Right lobe of liver (tissue), 4 donors: ENCODE data around the gene CD83.

ENCODE experiments used
- POLR2A ChIP-seq: fragments of 450-650 bp; IDR thresholded peaks from one replicate; pipeline ENCODE4 v1.6.1; 2017; ENCODE audit warnings: antibody characterized with exemption, mild to moderate bottlenecking
- TF ChIP-seq, protein P1 (sequence below), 4 donors: fragments of 200-600 bp in 3 of 4; fragments of 450-650 bp in 1 of 4; IDR thresholded peaks; one replicate each; pipeline versions ENCODE4 v1.5.1 to v1.8.0; 2016 to 2022; ENCODE audit warnings: antibody characterized with exemption in 4 of 4, mild to moderate bottlenecking in 2 of 4
- donor health status: DM: no; HTN: no; CAD: no.
- donor health status: DM: no; HTN: no; CAD: no.
- donor health status: DM: no; HTN: yes; CAD: no.

DNA sequence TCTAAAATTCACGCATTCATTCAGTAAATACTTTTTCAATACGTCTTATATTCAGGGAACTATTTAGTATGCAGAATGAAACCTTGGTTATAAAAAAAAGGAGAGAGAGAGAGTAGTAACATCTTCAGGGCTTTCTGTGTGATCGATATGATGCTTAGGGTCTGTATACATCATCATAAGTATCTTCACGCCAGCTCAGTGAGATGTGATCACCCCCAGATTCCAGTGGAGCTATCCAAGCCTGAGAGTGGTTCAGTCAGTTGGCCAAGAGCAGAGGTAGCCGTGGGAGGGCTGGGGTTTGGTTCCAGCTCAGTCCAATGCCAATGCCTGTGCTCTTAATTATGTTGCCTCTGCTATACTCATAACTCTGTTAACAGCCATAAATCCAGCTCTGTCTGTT lies 8.6 kb downstream of the CD83 start:
- TF ChIP-seq, protein P1, sequence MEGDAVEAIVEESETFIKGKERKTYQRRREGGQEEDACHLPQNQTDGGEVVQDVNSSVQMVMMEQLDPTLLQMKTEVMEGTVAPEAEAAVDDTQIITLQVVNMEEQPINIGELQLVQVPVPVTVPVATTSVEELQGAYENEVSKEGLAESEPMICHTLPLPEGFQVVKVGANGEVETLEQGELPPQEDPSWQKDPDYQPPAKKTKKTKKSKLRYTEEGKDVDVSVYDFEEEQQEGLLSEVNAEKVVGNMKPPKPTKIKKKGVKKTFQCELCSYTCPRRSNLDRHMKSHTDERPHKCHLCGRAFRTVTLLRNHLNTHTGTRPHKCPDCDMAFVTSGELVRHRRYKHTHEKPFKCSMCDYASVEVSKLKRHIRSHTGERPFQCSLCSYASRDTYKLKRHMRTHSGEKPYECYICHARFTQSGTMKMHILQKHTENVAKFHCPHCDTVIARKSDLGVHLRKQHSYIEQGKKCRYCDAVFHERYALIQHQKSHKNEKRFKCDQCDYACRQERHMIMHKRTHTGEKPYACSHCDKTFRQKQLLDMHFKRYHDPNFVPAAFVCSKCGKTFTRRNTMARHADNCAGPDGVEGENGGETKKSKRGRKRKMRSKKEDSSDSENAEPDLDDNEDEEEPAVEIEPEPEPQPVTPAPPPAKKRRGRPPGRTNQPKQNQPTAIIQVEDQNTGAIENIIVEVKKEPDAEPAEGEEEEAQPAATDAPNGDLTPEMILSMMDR (IDR thresholded peaks at IDR 0.05), result no peak
- TF ChIP-seq POLR2A, result no peak
